ENCODE results near the gene PDE4D. TPM values are rescaled to one million over a fixed set of nuclear protein-coding genes. Genes with fewer than 3 reads are reported as not detected.

Gene PDE4D
- total RNA-seq, 1 experiment from 2014 or later = 3.3 TPM

- no peak for DNase-seq (ENCODE audit: low spot score)
- Mint-ChIP-seq H3K36me3 (peaks cover 34% of the 10 kb centered on the region), H3K27me3 (ENCODE audit: low read depth) (no peaks in the 10 kb centered on the region), H3K9me3 (peaks cover 40% of the 10 kb centered on the region), H3K4me3 (no peak overlapping the region), H3K27ac (no peak overlapping the region), H3K4me1 (peaks cover 36% of the 10 kb centered on the region)
- no peak for TF ChIP-seq FOXK1 (CRISPR knock-in tag; IDR thresholded peaks at IDR 0.05)
- CTCF ChIA-PET = no interaction called here
- POLR2A ChIA-PET = no interaction called here
- no peak for ATAC-seq
These were observed 177.5 kb downstream of the PDE4D start for GRCh38 chr5:59716029-59716428.

- Mint-ChIP-seq H3K4me1 (peaks cover 34% of the 10 kb centered on the region), H3K9me3 (peaks cover 37% of the 10 kb centered on the region), H3K27me3 (ENCODE audit: low read depth) (no peaks in the 10 kb centered on the region), H3K27ac (no peak overlapping the region), H3K36me3 (peaks cover 32% of the 10 kb centered on the region), H3K4me3 (no peak overlapping the region)
- ATAC-seq (no peak), DNase-seq (ENCODE audit: low spot score) (no peak)
- POLR2A ChIA-PET = no interaction called here
- TF ChIP-seq JUN (CRISPR knock-in tag; IDR thresholded peaks at IDR 0.05) (no peak), TCF7 (CRISPR knock-in tag; IDR thresholded peaks at IDR 0.05; ENCODE audit: low read depth) (no peak)
- CTCF ChIA-PET = no interaction called here
These were observed 178.3 kb downstream of the PDE4D start for GRCh38 chr5:59715228-59715627.

GRCh38 chr5:59713498-59713844 lies 180.1 kb downstream of the PDE4D start:
- peaks cover 31% of the 10 kb centered on the region for H3K9me3 Mint-ChIP-seq
- H3K27ac Mint-ChIP-seq = no peak overlapping the region
- no peaks in the 10 kb centered on the region for H3K27me3 Mint-ChIP-seq (ENCODE audit: low read depth)
- CTCF ChIA-PET = no interaction called here
- POLR2A ChIA-PET = no interaction called here
- no peak for DNase-seq (ENCODE audit: low spot score)
- H3K4me1 Mint-ChIP-seq = peaks cover 49% of the 10 kb centered on the region
- H3K36me3 Mint-ChIP-seq = peaks cover 31% of the 10 kb centered on the region
- H3K4me3 Mint-ChIP-seq = no peak overlapping the region
- ATAC-seq = no peak
- no peak for TF ChIP-seq RELA (CRISPR knock-in tag; IDR thresholded peaks at IDR 0.05; ENCODE audit: borderline replicate concordance)
- no peak for TF ChIP-seq TCF7 (CRISPR knock-in tag; IDR thresholded peaks at IDR 0.05; ENCODE audit: low read depth)
- no peak for TF ChIP-seq TP53 (CRISPR knock-in tag; IDR thresholded peaks at IDR 0.05)
- TF ChIP-seq AR (CRISPR knock-in tag; IDR thresholded peaks at IDR 0.05) = no peak
- TF ChIP-seq ZNF396 (CRISPR knock-in tag; IDR thresholded peaks at IDR 0.05; ENCODE audit: borderline replicate concordance) = no peak
- no peak for TF ChIP-seq ZNF423 (CRISPR knock-in tag; IDR thresholded peaks at IDR 0.05)
- TF ChIP-seq ZNF138 (CRISPR knock-in tag; conservative IDR thresholded peaks at IDR 0.05) = no peak
- no peak for TF ChIP-seq TEAD4 (CRISPR knock-in tag; IDR thresholded peaks at IDR 0.05)
- no peak for TF ChIP-seq ZNF317 (CRISPR knock-in tag; IDR thresholded peaks at IDR 0.05; ENCODE audit: borderline replicate concordance, low read depth)
- no peak for TF ChIP-seq ETV6 (CRISPR knock-in tag; IDR thresholded peaks at IDR 0.05)
- TF ChIP-seq E2F4 (CRISPR knock-in tag; IDR thresholded peaks at IDR 0.05; ENCODE audit: borderline replicate concordance, low read depth) = no peak
- TF ChIP-seq GTF2I (CRISPR knock-in tag; conservative IDR thresholded peaks at IDR 0.05) = no peak
- no peak for TF ChIP-seq ZBTB43 (CRISPR knock-in tag; IDR thresholded peaks at IDR 0.05)
- no peak for TF ChIP-seq CDX4 (CRISPR knock-in tag; IDR thresholded peaks at IDR 0.05; ENCODE audit: borderline replicate concordance)
- no peak for TF ChIP-seq ZNF232 (CRISPR knock-in tag; IDR thresholded peaks at IDR 0.05)
- no peak for TF ChIP-seq ELF4 (CRISPR knock-in tag; IDR thresholded peaks at IDR 0.05; ENCODE audit: low read depth)
